GM18861 (cell line): ENCODE measurements around the gene CLPX.
A peak's percentile ranks its signal among the peaks of the same experiment; 100 is the strongest.
"Not testable (repeated sequence)": the region's sequence is repeated elsewhere in the genome, so short reads cannot be mapped to it uniquely, and the experiment has no call there.

ENCODE experiments used
- ATAC-seq: cut with Tn5 transposase; IDR thresholded peaks from one replicate; pipeline ENCODE4 v1.9.1; 2021; ENCODE audit not compliant: unreplicated experiment

CLPX gene

DNA sequence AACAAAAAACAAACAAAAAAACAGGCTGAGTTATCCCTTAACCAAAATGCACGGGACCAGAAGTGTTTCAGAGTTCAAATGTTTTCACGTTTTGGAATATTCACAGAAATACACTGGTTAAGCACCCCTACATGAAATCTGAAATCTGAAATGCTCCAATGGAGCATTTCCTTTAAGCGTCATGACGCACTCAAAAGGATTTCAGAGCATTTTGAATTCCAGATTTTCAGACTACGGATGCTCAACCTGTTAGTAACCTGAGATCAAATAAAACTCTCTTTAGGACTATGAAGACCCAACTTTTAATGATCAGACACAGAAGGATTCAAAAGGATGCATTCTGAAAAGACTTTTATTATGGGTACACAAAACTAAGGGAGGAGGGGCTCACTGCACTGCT is 9.6 kb downstream of the CLPX start:
- no peak for ATAC-seq

DNA sequence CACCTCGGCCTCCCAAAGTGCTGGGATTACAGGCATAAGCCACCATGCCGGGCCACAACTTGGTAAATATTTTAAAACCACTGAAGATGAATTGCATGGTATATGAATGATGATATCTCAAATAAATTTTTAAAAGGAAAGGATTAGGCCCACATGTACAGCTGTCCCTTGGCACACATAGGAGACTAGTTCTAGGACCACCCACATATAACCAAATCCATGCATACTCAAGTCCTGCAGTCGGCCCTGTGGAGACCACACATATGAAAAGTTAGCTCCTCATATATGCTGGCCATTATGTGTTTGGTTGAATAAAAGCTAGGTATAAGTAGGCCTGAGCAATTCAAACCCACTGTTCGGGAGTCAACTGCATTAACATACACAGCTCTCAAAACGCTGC is 10.6 kb downstream of the CLPX start:
- no peak for ATAC-seq

DNA sequence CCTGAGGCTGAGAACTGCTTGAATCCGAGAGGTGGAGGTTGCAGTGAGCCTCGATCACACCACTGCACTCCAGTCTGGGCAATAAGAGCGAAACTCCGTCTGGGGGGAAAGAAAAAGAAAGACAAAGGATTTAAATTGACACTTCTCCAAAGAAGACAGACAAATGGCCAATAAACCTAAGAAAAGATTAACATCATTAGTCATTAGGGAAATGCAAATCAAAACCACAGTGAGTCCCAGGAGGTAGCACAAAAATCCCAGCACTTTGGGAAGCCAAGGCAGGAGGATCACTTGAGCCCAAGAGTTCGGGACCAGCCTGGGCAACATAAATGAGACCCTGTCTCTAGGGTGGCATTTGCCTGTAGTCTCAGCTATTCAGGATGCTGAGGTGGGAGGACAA is 12.6 kb downstream of the CLPX start:
- no peak for ATAC-seq

DNA sequence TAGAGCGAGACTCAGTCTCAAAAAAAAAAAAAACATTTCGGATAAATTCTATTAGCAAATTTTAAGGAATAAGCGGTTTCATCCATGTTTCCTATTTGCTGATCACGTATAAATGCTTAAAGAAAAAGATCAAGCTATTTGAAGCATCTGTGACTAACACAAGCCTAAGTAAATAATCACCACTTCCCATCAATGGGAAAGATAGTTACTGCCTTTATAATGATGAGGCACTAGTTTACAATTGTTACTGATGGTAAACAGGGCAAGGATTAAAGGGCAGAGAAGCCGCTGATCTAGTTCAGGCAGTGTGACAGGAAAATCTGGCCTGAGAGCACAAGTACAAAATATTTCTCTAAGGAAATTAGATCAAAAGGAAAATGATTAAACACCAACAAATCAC is 13.7 kb downstream of the CLPX start:
- no peak for ATAC-seq

DNA sequence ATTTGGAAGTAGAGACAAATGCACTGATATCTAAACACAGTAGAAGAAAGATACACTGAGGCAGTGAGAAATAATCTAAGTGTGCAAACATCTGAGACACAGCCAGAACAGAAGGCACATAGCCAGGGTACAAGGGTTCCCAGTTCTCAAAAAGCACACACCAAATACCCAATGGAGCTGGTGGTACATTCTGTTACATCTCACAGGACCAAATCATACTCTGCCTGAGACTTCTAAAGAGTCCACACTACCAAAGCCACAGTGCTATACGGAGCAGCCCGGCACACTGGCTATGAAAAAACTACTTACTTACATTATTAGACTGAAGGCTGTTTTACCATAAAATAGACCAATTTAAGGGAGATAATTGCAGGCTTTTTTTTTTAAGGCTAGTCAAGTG is 19.3 kb downstream of the CLPX start:
- no peak for ATAC-seq

DNA sequence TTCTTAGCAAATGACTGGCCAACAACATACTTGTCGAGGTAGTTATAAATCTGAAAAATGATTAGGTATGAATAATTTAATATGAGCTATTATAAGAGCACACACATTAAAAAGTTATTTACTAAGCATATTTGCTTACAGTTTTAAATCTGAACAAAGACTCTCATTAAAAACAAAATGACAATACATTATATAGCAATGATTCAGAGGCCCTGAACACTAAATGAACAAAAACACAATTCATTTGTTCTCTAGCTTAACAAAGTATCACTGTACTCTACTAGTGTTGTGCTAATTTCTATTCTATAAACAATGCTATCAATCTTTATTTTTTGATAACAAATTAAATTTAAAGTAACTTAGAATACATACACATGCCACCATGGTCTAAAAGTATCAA is 21.0 kb downstream of the CLPX start:
- no peak for ATAC-seq

DNA sequence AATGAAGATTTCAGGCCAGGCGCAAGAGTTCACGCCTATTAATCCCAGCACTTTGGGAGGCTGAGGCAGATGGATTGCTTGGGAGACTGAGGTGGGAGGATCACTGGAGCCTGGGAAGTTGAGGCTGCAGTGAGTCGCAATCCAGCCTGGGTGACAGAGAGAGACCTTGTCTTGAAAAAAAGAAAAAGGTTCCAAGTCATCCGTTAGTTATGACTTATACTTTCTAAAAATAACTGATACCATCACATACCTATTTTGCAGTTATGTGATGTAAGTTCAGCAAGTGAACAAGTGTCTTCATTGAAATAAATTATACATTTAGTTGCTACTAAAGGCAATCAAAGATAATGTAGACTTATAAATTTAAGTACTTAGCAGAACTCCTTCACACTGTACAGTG is 22.1 kb downstream of the CLPX start:
- ATAC-seq: no peak

DNA sequence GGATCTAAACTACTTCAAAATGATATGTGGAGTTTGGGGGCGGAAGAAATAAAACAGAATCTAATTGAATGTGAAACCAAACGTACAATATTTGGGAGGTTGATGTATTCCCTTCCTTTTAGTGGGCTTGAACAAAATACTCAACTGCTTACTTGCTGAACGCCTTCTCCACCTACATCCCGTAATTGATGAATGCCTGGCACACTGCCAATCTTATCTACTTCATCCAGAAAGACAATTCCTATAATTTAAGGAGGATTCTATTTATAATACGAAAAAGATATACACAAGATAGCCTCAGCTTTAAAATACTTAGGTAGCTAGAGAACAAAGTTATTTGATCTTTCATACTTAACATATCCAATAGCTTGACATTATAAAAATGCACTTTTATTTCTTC is 28.4 kb downstream of the CLPX start:
- ATAC-seq: no peak

DNA sequence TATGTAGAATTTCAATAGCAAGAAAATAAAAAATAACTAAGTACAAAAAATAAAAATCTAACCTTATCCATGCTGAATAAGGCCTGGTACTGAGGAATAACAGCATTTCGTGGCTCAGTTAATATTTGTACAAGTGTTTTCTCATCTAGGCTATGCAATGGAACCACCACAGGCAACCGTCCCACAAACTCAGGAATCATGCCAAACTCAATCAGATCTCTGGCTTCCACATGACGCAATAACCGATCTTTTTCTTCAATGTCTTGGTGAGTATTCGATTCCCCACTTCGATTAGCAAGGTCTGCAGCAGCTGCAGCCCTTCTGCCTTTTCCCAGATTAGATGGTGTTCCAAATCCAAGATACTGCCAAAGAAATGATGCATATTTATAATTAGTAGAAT is 30.4 kb downstream of the CLPX start:
- no peak for ATAC-seq

DNA sequence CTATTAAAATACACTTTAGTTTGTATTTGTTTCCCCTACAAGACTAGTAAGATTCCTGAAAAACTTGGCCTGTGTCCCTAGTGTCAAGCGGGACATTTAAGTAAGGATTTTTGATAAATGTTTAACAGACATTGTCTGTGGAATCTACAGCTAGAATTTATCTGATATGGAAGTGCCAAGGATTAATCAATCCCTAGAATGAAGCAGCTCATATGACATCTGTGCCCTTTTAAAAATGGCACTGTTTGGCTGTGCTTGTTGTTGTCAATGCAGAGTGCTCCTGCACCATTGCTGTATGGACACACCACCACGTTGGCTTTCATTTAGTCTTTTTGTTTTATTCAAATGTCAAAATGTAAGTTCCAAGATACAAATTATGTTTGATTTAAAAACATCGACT is 37.2 kb downstream of the CLPX start:
- no peak for ATAC-seq

DNA sequence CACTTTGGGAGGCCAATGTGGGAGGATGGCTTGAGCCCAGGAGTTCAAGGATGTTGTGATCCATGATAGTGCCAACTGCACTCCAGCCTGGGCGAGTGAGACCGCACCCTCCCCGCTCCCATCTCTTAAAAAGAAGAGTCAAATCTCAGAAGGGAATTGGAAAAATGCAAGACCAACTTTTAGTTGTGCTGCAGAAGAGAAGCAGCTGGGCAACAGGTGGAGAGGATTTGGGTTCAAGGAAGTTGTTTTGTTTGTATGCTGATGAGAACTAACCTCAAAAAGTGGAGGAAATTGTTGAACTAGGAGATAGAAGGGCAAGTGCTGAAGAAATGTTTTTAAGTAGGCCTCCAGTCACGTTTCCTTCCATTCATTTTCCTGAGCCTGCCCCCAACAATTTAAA is 38.7 kb downstream of the CLPX start:
- ATAC-seq: no peak

DNA sequence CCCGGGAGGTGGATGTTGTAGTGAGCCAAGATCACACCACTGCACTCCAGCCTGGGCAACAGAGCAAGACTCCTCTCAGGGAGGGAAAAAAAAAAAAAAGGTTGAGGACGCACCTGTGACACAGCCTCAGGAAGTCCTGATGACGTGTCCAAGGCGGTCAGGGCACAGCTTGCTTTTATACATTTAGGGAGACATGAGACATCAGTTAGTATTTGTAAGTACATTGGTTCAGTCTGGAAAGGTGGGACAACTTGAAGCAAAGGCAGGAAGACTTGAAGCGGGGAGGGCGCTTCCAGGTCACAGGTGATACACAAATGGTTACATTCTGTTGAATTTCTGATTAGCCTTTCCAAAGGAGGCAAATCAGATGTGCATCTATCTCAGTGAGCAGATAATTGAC is 46.5 kb downstream of the CLPX start:
- ATAC-seq: not testable (repeated sequence)

DNA sequence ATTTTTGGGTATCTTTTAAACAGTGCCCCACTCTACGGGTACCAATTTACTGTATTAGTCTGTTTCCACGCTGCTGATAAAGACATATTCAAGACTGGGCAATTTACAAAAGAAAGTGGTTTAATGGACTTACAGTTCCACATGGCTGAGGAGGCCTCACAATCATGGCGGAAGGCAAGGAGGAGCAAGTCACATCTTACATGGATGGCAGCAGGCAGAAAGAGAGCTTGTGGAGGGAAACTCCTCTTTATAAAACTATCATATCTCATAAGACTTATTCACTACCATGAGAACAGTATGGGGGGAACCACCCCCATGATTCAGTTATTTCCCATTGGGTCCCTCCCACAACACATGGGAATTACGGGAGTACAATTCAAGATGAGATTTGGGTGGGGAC is 47.2 kb downstream of the CLPX start:
- not testable (repeated sequence) for ATAC-seq

DNA sequence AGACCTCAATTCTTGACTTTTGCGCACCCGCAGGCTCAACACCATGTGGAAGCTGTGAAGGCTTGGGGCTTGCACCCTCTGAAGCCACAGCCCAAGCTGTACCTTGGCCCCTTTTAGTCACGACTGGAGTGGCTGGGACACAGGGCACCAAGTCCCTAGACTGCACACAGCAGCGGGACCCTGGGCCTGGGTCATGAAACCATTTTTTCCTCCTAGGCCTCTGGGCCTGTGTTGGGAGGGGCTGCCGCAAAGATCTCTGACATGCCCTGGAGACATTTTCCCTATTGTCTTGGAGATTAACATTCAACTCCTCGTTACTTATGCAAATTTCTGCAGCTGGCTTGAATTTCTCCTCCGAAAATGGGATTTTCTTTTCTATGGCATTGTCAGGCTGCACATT is 48.1 kb downstream of the CLPX start:
- ATAC-seq: not testable (repeated sequence)

DNA sequence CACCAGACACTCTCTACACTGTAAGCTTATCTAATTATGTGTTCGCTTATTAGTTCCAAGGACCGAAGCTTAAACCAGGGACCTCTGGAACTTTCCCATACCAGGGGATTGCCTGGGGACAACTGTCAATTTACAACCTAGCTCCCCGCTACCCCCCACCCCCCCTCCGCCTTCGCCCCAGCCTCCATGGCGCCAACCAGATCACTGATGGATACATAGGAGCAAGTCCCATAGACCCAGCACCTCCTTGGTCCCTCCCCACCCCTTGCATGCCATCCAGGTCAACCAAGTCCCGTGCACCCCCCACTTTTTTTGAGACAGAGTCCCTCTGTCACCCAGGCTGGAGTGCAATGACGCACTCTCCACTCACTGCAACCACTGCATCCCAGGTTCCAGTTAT is 50.6 kb downstream of the CLPX start:
- no peak for ATAC-seq

DNA sequence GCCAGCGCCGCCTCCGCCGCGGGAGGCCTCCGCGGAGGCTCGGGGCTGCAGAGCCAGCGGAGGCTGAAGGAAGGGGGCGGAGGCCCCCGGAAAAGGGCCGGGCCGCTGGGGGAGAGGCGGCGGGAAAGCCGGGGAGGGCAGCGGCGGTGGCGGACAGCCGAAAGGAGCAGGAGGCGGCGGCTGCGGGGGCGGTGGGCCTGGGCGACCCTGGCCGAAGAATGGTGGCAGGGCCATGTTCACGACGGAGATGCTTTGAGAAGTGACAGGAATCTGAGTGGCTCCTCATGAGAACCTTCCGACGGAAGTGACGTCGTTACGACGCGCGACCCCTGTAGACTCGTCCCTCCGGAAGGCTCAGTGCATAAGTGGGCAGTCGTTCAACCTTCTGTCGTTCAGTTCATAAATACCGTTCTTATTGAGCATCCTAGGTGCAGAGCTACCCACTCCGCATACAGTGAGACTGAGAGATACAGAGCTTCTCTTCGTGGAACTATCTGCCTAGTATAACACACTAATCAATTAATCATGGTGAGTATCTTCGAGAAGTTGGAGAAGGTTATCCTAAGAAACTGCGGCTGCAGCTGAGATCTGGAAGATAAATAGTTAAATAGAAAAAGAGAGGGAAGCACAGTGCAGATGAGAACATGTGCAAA is 51.5 kb downstream of the CLPX start, which contains the start of gene PDCD7:
TSS of gene PDCD7 (minus strand) at position 261 of the 653 bp plus-strand sequence. CDS start at position 234, 27 bp downstream.
- peak; percentile 82 for ATAC-seq

DNA sequence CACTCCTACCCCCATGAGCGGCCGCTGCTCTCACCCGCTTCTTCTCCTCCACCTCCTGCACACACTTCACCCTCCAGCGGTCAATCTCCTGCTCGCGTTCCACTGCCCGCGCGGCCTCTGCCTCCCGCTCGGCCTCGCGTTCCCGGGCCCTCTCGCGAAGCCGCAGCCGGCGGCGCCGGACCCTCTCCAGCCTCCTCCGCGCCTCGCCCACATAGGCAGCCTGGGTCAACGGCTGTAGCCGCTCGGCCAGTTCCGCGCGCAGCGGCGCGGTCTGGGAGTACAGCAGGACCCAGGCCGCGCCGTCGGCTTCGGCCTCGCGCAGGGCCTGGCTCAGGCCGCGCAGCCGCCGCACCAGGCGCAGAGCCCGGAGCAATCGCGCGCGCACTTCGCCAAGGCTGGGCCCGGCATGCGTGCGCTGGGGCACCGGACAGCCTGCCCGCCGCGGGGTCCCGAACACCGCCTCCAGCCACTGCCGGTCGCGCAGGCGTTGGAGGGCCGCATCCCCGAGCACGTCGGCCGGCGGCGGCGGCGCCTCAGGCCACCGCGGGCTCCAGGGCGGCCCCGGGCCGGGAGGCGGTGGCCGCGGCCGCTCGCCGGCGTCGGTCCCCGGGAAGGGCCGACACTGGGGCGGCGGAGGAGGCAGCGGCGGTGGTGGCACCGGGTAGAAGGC is 52.1 kb downstream of the CLPX start:
- peak; percentile 30 for ATAC-seq

DNA sequence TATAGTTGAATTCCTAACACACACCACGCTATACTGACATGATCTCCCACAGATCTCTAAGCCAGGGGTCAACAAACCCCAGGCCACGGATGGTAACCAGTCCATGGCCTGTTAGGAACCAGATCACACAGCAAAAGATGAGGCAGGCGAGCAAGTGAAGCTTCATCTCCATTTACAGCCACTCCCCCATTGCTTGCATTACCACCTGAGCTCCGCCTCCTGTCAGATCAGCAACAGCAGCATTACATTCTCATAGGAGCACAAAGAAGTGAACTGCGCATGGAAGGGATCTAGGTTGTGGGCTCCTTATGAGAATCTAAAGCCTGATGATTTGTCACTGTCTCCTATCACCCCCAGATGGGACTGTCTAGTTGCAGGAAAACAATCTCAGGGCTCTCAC is 54.2 kb downstream of the CLPX start:
- ATAC-seq: no peak

DNA sequence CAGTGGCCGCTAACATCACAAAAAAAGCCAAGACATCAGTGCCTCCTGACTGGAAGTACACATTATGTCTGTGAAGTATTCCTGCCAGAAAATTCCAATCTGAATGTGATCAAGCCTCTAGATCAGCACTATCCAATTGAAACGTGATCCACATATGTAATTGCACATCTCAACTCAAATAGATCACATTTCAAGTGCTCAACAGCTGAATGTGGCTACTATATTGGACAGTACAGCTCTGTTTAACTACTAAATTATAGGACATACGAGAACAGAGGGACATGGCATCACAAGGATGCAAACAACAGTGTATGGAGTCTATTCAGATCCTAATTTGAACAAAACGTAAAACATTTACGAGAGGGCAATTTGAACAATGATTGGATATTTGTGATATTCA is 69.6 kb downstream of the CLPX start:
- ATAC-seq: no peak

DNA sequence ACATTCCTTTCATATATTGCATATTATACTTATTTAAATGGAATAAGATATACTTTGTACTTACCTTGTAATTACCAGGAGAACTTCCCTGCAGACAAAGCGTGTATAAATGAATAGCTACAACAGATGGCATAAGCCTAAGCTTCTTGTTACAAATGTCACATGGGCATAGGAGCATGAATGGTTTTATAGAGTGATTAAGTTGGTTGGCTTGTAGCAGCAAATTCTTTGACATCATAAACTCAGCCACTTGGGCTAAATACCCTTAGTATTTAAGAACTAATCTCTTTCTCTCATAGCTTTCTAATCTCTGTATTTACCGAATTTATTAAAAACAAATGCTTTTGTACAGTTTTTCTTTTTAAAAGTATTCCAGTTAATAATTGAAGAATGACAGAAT is 70.1 kb downstream of the CLPX start, which contains the start of gene UBAP1L:
TSS of gene UBAP1L (minus strand) at position 115 of the 400 bp plus-strand sequence. CDS start 8,985 bp downstream, outside the sequence.
- ATAC-seq: no peak

DNA sequence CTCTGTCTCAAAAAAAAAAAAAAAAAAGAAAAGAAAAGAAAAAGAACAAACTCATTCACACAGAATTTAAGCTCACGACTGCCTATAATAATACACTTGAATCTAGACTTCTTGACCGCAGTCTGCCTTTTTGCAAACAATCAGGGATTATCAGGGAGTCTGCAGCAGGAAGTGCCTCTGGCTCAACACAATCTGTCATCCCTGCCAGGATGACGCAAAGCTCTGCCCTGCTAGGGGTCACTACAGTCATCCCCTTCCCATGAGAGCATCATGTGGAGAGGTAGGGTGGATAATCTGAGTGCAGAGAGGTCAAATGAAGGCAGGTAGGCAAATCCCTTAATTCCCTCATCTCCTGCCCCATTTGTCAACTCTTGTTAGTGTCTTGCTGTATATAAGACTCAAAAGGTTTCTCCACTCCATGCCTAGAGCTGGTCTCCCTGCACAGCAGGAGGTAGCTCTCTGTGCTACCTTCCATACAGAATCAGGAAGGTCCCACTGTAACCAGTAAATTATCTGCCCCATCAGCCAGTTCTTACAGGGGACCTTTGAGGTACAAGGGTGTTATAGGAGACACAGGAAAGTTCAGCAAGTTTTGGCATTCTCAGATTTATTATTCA is 74.4 kb downstream of the CLPX start:
- no peak for ATAC-seq

DNA sequence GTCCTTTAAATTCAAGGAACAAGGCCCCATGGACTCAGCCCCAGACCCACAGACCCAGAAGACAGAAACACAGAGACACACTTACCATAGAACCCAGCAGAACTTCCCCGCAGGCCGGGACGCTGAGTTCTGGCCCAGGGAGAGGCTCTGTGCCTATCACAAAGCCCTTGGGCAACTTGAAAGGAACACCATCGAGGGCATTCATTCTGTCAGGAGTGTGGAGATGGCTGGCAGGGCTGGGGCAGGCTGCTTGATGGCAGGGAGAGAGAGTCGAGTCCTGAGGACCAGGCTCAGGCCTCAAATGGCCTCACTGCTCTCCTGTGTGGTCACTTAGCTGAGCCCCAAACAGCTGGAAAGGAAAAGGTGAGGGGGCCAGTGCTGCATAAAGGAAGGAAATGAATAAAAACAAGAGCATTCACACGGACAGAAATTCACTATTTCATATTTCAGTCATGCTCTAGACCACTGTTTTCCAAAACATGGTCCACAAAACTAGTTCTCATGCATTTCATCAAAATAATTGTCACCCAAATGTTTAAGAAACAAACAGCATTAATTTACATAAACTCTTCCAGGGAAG is 79.0 kb downstream of the CLPX start:
- ATAC-seq: no peak
